Omental fat pad (tissue), 4 donors: Measurements from ENCODE around the gene QRFP. TPM values are rescaled to one million over a fixed set of nuclear protein-coding genes. Genes with fewer than 3 reads are reported as not detected.

Experiments
- ATAC-seq: fragments of 150-250 bp; one replicate; pipeline ENCODE4 v1.9.1; 2016; ENCODE audit warnings: mild to moderate bottlenecking, moderate library complexity; ENCODE audit not compliant: low FRiP score
- DNase-seq: peaks from one replicate; pipeline ENCODE4 v3.0.0-alpha.2; 2019; ENCODE audit warnings: low spot score
- CTCF ChIP-seq, 3 donors: fragments of 450-650 bp; IDR thresholded peaks; one replicate each; pipeline ENCODE4 v1.5.1; 2016 to 2017; ENCODE audit warnings: antibody characterized with exemption in 3 of 3, mild to moderate bottlenecking in 3 of 3, moderate library complexity in 2 of 3
- total RNA-seq, 4 donors: library from RNA; depleted of rRNA; stranded (reverse); fragments of >200 nt; gene quantifications; one replicate each; pipeline ENCODE4 v1.1.0, GENCODE V29; 2016

QRFP gene
- not detected for total RNA-seq

GRCh38 chr9:130896233-130897014 is at the start of gene QRFP:
Gene QRFP (minus strand): TSS chr9:130896812. CDS start chr9:130893838, 2,974 bp downstream.
- no peak for TF ChIP-seq CTCF (IDR thresholded peaks at IDR 0.05)
- ATAC-seq (no peak), DNase-seq (no peak)

GRCh38 chr9:130945173-130945572 is 48.6 kb upstream of the QRFP start:
- no peak for DNase-seq
- no peak for TF ChIP-seq CTCF (IDR thresholded peaks at IDR 0.05)
- no peak for ATAC-seq

- ATAC-seq = no peak
- DNase-seq = no peak
- TF ChIP-seq CTCF (IDR thresholded peaks at IDR 0.05) = no peak
Observed at GRCh38 chr9:130944510-130945058, 48.0 kb upstream of the QRFP start.

GRCh38 chr9:130943777-130944176 is 47.2 kb upstream of the QRFP start:
- DNase-seq (no peak), ATAC-seq (no peak)
- TF ChIP-seq CTCF (IDR thresholded peaks at IDR 0.05) = no peak

GRCh38 chr9:130943221-130943620 is 46.6 kb upstream of the QRFP start:
- ATAC-seq (no peak), DNase-seq (no peak)
- no peak for TF ChIP-seq CTCF (IDR thresholded peaks at IDR 0.05)

GRCh38 chr9:130942679-130943078 is 46.1 kb upstream of the QRFP start:
- DNase-seq (no peak), ATAC-seq (no peak)
- no peak for TF ChIP-seq CTCF (IDR thresholded peaks at IDR 0.05)

- DNase-seq = no peak
- no peak for ATAC-seq
- no peak for TF ChIP-seq CTCF (IDR thresholded peaks at IDR 0.05)
Observed at GRCh38 chr9:130942084-130942483, 45.5 kb upstream of the QRFP start.
